Fibroblast of mammary gland (primary cell): ENCODE data around the gene PRSS36.
A peak's percentile ranks its signal among the peaks of the same experiment; 100 is the strongest.
"Not testable (repeated sequence)": the region's sequence is repeated elsewhere in the genome, so short reads cannot be mapped to it uniquely, and the experiment has no call there.

Experiments used
- DNase-seq: peaks from one replicate; pipeline ENCODE4 v3.0.0-alpha.2; 2010; ENCODE audit warnings: low read depth
- H3K4me3 ChIP-seq: 2 replicates; pipeline ENCODE4 v1.5.1; 2011; ENCODE audit warnings: low read depth, mild to moderate bottlenecking, low read length, moderate library complexity; ENCODE audit not compliant: control insufficient read depth
- TF ChIP-seq, protein P1 (sequence below): conservative IDR thresholded peaks from 2 replicates; pipeline ENCODE4 v1.5.1; 2011; ENCODE audit warnings: low read depth, low read length, inconsistent platforms; ENCODE audit not compliant: control insufficient read depth, insufficient read depth

Gene PRSS36

DNA sequence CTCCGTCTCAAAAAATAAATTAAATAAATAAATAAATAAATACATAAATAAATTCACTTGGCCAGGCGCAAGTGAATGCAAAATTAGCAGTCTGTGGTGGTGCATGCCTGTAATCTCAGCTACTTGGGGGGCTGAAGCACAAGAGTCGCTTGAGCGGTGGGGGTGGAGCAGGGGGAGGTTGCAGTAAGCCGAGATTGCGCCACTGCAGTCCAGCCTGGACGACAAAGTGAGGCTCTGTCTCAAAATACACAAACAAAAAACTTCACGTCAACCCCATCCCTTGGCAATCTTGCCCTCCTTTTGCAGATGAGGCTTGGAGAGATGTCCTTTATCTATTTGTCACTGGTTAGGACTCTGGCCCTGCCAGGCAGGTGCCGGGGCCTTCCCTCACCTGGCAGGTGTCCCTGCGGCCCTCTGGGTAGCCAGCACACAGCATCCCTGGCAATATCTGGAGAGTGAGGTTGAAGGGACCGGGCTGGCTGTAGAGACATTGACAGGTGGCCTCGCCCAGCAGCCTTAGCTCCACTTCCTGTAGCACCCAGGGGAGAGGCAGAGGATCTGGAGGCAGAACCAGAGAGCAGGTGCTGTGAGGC, 4.4 kb downstream of the PRSS36 start:
- TF ChIP-seq, protein P1, sequence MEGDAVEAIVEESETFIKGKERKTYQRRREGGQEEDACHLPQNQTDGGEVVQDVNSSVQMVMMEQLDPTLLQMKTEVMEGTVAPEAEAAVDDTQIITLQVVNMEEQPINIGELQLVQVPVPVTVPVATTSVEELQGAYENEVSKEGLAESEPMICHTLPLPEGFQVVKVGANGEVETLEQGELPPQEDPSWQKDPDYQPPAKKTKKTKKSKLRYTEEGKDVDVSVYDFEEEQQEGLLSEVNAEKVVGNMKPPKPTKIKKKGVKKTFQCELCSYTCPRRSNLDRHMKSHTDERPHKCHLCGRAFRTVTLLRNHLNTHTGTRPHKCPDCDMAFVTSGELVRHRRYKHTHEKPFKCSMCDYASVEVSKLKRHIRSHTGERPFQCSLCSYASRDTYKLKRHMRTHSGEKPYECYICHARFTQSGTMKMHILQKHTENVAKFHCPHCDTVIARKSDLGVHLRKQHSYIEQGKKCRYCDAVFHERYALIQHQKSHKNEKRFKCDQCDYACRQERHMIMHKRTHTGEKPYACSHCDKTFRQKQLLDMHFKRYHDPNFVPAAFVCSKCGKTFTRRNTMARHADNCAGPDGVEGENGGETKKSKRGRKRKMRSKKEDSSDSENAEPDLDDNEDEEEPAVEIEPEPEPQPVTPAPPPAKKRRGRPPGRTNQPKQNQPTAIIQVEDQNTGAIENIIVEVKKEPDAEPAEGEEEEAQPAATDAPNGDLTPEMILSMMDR: no peak
- no peak overlapping the region for H3K4me3 ChIP-seq
- DNase-seq: no peak

- not testable (repeated sequence) for H3K4me3 ChIP-seq
- peak; percentile 47 for DNase-seq
Observed at GRCh38 chr16:31144418-31144817, 5.4 kb downstream of the PRSS36 start.

DNA sequence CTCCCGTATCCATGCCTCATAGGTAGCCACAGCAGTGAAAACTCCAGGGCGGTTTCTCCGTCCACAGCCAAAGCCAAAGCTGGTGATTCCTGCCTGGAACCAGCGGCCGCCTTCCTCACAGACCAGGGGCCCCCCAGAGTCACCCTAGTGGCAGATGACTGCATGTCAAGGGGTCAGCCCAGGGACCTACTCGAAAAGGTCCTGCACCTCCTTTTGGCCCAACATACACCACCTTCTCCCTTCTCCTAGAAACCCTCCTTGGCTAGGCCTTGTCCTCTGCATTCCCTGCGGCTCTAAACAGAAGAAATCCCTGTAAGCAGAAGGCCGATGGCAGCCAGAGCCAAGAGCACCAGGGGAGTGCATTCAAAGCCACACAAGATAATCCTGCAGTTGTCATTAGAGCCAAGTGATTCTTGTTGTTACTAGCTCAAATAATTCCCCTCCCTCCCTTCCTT, 6.1 kb downstream of the PRSS36 start:
- no peak overlapping the region for H3K4me3 ChIP-seq
- no peak for DNase-seq
- TF ChIP-seq, protein P1: no peak

GRCh38 chr16:31143011-31143693, 6.7 kb downstream of the PRSS36 start:
- no peak overlapping the region for H3K4me3 ChIP-seq
- TF ChIP-seq, protein P1: no peak

GRCh38 chr16:31142109-31143010, 7.5 kb downstream of the PRSS36 start:
- DNase-seq: peak; percentile 98
- H3K4me3 ChIP-seq: peak overlapping the region; percentile 20
- TF ChIP-seq, protein P1: peak; percentile 66

More at GRCh38 chr16:31143011-31143693, 6.7 kb downstream of the PRSS36 start:
- DNase-seq: no peak

- peak; percentile 68 for DNase-seq
- peak overlapping the region; percentile 20 for H3K4me3 ChIP-seq
- TF ChIP-seq, protein P1: no peak
Observed at GRCh38 chr16:31141489-31142108, 8.3 kb downstream of the PRSS36 start.

GRCh38 chr16:31141071-31141469, 8.8 kb downstream of the PRSS36 start:
- not testable (repeated sequence) for H3K4me3 ChIP-seq, DNase-seq
